IPS-18a (cell line): Measurements from ENCODE around the gene ZNF223.

Source experiments
- H3K27ac ChIP-seq: one replicate; pipeline ENCODE4 v1.5.1; 2013; ENCODE audit warnings: low read length
- H3K27me3 ChIP-seq: one replicate; pipeline ENCODE4 v1.6.1; 2013; ENCODE audit warnings: mild to moderate bottlenecking, low read length; ENCODE audit not compliant: control insufficient read depth, insufficient read depth
- H3K36me3 ChIP-seq: one replicate; pipeline ENCODE4 v1.6.1; 2013; ENCODE audit warnings: low read depth, low read length; ENCODE audit not compliant: control insufficient read depth
- H3K4me1 ChIP-seq: one replicate; pipeline ENCODE4 v1.6.1; 2013; ENCODE audit warnings: low read depth, low read length; ENCODE audit not compliant: control insufficient read depth
- H3K4me3 ChIP-seq: one replicate; pipeline ENCODE4 v1.5.1; 2013; ENCODE audit warnings: low read length
- H3K9ac ChIP-seq: one replicate; pipeline ENCODE4 v1.6.1; 2013; ENCODE audit warnings: mild to moderate bottlenecking, low read length, moderate library complexity
- H3K9me3 ChIP-seq: one replicate; pipeline ENCODE4 v1.6.1; 2013; ENCODE audit warnings: low read depth, low read length; ENCODE audit not compliant: control insufficient read depth

ZNF223 gene

DNA sequence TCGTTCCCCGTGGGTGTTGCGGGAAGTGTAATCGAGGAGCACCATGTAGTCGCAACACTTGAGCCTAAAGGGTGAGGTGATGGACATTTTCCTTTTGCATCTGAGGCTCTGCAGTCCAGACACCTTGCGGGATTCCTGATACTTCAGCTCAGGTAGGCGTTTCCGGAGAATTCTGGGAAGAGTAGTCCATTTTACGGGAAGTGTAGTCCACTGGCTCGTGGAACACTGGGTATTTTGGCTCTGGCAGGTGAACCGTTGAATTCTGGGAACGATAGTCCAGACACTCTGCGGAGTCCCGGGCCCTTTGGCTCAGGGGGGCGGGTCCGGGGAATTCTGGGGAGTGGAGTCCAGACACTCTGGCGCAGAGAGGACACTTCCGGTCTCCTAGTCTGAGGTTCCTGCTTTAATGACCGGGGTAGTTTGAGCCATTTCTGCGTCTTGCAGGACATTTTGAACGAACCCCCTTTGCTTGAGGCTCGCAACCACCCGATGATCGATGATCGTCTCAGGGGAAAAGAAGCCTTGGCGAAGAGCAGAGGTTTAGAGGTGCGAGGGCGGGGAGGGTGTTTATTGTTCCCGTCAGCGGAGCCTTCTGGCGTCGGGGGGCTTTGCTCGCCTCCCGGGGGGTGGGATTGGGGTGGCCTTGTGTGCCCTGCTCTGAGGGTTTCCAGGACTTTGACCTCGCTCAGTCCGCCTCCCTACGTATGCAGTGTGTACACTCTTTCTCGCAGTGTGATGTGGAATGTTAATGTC, at the start of gene ZNF223:
Gene ZNF223 (plus strand): TSS at position 387 of the 753 bp plus-strand sequence. CDS start 3,141 bp downstream, outside the sequence.
- Histone ChIP-seq H3K9me3 (peaks cover 6% of the 10 kb centered on the region), H3K9ac (peak within 1 kb of the TSS; percentile 68), H3K27ac (no peak within 1 kb of the TSS), H3K36me3 (peaks cover 3% of the 10 kb centered on the region), H3K4me3 (peak within 1 kb of the TSS; percentile 80), H3K27me3 (no peaks in the 10 kb centered on the region), H3K4me1 (peaks cover 9% of the 10 kb centered on the region)

DNA sequence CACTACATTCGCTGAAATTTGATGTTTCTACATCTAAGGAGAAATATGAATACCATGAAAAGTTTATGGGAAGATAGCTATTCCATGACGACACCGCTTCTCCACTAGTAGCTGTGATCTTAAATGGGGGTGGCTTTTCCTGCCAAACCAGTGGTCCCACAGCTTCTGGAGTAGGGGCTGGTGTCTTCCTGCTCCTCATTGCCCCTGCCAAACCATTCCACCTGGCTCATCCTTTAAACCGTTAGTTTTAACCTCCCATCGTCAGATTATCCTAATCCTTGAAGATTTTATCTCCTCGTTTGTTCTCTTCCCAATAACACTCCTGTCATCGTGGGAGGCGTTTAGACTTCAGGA, 49.6 kb upstream of the ZNF223 start:
- no peaks in the 10 kb centered on the region for H3K36me3 ChIP-seq
- H3K4me1 ChIP-seq, result peaks cover 3% of the 10 kb centered on the region
- peak overlapping the region; percentile 97 for H3K4me3 ChIP-seq
- peak overlapping the region; percentile 52 for H3K27ac ChIP-seq
- H3K27me3 ChIP-seq, result peaks cover 6% of the 10 kb centered on the region
- H3K9me3 ChIP-seq, result peaks cover 4% of the 10 kb centered on the region
- H3K9ac ChIP-seq, result peak overlapping the region; percentile 65

DNA sequence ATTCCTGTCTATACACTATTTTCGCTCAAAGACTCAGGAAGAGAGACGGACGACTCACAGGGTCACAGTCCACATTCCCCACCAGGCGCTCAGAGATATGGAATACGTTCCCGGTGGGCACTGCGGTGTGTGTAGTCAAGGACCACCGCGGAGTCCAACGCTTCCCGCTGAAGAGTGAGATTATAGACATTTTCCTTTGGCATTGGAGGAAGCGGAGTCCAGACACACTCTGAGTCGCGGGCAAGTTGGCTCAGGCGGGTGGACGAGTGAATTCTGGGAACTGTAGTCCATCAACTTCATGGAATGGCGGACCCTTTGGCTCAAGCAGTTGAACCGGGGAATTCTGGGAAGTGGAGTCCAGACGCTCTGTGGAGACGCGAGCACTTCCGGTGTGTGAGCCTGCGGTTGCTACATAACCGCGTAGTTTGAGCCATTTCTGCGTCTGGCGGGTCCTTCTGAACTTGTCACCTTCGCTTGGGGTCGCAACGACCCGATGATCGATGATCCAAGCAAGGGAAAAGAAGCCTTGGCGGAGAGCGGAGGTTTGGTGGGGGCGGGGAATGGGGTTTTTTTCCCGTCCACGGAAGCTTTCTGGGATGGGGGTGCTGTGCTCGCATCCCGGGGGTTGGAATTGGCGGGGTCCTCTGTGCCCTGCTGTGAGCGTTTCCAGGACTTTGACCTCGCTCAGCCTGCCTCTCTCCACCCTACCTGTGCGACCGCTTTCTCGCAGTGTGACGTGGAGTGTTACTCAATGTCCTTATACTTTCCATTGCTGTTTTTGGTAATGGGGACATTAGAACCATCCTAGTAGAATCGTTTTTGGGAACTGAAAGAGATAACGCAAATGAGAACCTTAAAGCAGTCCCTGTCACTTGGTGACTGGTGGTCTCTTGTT, 49.0 kb upstream of the ZNF223 start, which contains the start of gene ZNF230:
Gene ZNF230 (plus strand): TSS at position 392 of the 895 bp plus-strand sequence. CDS start 4,122 bp downstream, outside the sequence.
- H3K4me1 ChIP-seq, result peaks cover 3% of the 10 kb centered on the region
- H3K9me3 ChIP-seq, result peaks cover 4% of the 10 kb centered on the region
- peak within 1 kb of the TSS; percentile 52 for H3K27ac ChIP-seq
- peaks cover 6% of the 10 kb centered on the region for H3K27me3 ChIP-seq
- peak within 1 kb of the TSS; percentile 97 for H3K4me3 ChIP-seq
- H3K36me3 ChIP-seq, result no peaks in the 10 kb centered on the region
- peak within 1 kb of the TSS; percentile 65 for H3K9ac ChIP-seq

DNA sequence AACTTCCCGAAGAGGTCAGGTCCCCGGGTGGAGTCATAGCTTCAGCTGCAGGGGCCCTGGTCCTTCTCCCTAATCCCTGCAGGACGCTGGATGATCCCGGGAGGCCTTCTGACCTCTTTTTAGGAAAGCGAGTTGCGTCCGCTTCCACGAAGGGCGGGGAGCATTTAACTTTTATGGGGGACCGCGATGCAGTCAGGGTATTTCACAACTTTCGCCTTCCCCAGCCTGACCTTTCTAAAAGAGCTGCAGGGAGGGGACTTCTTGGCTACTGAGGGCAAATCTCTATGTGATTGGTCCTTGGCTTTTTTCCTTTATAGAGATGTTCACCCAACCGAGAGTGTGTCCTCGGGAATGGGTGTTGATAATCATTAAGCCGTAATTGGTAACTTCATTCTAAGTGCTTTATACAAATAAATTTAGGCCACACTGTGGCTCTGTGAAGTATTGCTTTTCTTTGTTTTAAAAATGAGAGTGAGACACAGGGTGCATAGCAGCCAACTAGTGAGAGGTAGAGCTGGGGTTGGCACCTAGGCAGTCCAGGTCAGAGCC, 48.3 kb upstream of the ZNF223 start:
- Histone ChIP-seq H3K27me3 (peaks cover 6% of the 10 kb centered on the region), H3K4me1 (peaks cover 3% of the 10 kb centered on the region), H3K36me3 (peaks cover under 1% of the 10 kb centered on the region), H3K27ac (no peak overlapping the region), H3K4me3 (peak overlapping the region; percentile 97), H3K9ac (no peak overlapping the region), H3K9me3 (peaks cover 4% of the 10 kb centered on the region)

DNA sequence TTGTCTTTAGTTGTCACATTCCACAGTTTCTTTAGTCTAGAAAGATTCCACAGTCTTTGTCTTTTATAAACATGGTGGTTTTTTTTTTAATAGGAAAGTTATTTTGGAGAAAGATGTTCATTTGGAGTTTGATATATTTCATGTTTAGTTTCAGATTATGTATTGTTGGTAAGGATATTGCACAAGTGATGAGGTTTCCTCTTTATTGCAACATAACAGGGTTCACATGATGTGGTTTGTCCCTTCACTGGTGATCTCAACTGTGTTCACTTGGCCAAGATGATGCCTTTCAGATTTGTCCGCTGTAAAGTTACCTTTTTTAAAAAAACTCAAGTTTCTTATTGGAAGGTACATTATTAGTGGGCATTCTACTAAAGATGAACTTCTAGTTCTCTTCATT, 45.9 kb upstream of the ZNF223 start:
- Histone ChIP-seq H3K4me1 (peaks cover 3% of the 10 kb centered on the region), H3K27ac (no peak overlapping the region), H3K27me3 (peaks cover 6% of the 10 kb centered on the region), H3K36me3 (peaks cover 21% of the 10 kb centered on the region), H3K9ac (no peak overlapping the region), H3K9me3 (peaks cover 16% of the 10 kb centered on the region), H3K4me3 (no peak overlapping the region)

DNA sequence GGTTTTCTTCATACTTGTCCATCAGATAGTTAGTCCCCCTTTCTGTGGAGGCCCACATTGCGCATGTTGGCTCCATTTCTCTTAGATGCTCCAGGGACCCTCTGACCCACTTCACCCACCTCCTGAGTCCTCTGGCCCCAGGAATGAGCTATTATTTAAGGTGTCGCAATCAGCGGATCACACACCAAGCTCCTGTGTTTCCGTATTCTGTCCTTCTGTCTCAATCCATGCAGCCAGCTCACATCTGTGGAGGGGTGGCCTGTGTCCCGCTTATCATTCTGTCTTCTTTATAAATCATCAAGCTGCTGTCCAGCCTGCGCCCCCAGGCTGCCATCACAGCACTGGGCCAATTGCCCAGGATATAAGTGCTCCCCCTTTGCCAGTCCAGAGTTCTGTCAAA, 44.4 kb upstream of the ZNF223 start:
- Histone ChIP-seq H3K4me1 (peaks cover 3% of the 10 kb centered on the region), H3K36me3 (peaks cover 24% of the 10 kb centered on the region), H3K9me3 (peaks cover 22% of the 10 kb centered on the region), H3K4me3 (no peak overlapping the region), H3K27ac (no peak overlapping the region), H3K9ac (no peak overlapping the region), H3K27me3 (peaks cover 6% of the 10 kb centered on the region)

DNA sequence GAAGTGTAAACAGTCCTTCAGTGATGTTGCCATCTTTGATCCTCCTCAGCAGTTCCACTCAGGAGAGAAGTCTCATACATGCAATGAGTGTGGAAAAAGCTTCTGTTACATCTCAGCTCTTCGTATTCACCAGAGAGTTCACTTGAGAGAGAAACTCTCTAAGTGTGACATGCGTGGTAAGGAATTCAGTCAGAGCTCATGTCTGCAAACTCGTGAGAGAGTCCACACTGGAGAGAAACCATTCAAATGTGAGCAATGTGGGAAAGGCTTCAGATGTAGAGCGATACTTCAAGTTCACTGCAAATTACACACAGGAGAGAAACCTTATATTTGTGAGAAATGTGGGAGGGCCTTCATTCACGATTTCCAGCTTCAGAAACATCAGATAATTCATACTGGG, 41.4 kb upstream of the ZNF223 start:
- H3K36me3 ChIP-seq, result peaks cover 24% of the 10 kb centered on the region
- H3K9me3 ChIP-seq, result peaks cover 29% of the 10 kb centered on the region
- H3K27me3 ChIP-seq, result no peaks in the 10 kb centered on the region
- no peak overlapping the region for H3K9ac ChIP-seq
- H3K4me1 ChIP-seq, result no peaks in the 10 kb centered on the region
- H3K27ac ChIP-seq, result no peak overlapping the region
- no peak overlapping the region for H3K4me3 ChIP-seq

DNA sequence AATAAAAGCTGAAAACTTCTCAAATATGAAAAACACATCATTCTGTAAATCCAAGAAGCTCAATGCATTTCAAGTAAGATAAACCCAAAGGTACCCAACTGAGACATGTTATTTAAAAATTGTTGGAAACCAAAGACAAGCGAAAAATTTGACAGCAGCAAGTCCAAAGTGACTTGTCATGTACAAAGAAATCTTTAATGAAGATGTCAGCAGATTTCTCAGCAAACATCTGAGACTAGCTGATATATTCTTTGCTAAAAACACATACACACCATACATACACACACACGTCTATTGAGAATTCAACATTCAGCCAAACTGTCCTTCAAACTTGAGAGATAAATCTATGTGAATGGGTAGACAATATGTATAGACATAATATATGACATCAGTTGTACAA, 32.3 kb upstream of the ZNF223 start:
- peaks cover 23% of the 10 kb centered on the region for H3K9me3 ChIP-seq
- no peak overlapping the region for H3K27ac ChIP-seq
- no peaks in the 10 kb centered on the region for H3K4me1 ChIP-seq
- H3K36me3 ChIP-seq, result no peaks in the 10 kb centered on the region
- H3K4me3 ChIP-seq, result no peak overlapping the region
- H3K9ac ChIP-seq, result no peak overlapping the region
- H3K27me3 ChIP-seq, result no peaks in the 10 kb centered on the region

DNA sequence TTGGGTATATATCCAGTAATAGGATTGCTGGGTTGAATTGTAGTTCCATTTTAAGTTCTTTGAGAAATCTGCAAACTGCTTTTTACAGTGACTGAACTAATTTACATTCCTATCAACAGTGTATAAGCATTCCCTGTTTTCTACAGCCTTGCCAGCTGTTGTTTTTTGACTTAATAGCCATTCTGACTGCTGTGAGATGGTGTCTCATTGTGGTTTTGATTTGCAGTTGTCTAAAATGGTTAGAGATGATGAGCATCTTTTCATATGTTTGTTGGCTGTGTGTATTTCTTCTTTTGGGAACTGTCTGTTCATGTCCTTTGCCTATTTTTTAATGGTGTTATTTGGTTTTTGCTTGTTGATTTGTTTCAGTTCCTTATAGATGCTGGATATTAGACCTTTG, 30.6 kb upstream of the ZNF223 start:
- Histone ChIP-seq H3K9me3 (peaks cover 22% of the 10 kb centered on the region), H3K9ac (no peak overlapping the region), H3K4me3 (no peak overlapping the region)

DNA sequence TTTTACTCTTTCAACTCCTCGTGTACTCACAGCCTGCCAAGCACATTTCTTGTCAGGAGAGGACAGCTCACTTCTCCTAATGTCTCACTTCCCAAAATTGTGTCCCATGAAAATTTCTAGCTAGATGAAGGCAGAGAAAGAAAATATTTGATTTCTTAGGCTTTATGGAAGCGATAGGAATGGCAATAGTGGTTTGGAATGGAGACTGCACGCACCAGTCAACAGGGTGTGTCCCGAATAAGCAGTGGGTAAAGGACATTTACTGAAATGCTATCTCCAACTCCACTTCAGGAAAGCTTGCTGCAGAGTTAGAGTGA, 27.0 kb upstream of the ZNF223 start:
- peak overlapping the region; percentile 59 for H3K27ac ChIP-seq
- H3K9me3 ChIP-seq, result peaks cover 13% of the 10 kb centered on the region
- H3K27me3 ChIP-seq, result no peaks in the 10 kb centered on the region
- peaks cover 4% of the 10 kb centered on the region for H3K4me1 ChIP-seq
- peak overlapping the region; percentile 59 for H3K9ac ChIP-seq
- peaks cover 24% of the 10 kb centered on the region for H3K36me3 ChIP-seq
- H3K4me3 ChIP-seq, result peak overlapping the region; percentile 95

More for the DNA sequence above, 30.6 kb upstream of the ZNF223 start:
- Histone ChIP-seq H3K27ac (no peak overlapping the region), H3K36me3 (no peaks in the 10 kb centered on the region), H3K27me3 (no peaks in the 10 kb centered on the region), H3K4me1 (peaks cover 4% of the 10 kb centered on the region)

DNA sequence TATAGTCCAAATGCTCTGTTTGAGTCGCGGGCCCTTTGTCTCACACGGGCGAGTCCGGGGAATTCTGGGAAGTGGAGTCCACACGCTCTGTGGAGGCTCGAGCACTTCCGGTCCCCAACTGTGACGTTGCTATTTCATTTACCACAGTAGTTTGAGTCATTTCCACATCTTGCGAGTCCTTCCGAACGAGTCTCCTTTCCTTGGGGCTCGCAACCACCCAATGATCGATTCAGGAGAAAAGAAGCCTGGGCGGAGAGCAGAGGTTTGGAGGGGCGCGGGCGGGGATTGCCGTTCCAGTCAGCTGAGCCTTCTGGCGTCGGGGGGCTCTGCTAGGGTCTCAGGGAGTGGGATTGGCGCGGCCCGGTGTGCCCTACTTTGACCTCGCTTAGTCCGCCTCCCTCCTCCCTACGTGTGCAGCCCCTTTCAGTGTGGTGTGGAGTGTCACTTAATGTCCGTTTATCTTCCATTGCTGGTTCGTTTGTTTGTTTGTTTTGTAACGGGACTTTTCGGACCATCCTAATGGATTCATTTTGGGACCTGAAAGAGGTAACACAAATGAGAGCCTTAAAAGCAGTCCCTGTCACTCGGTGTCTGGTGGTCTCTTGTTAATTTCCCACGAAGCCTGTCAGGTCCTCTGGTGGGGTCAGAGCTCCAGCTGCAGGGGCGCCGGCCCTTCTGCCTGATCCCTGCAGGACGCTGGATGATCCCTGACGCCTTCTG, 26.5 kb upstream of the ZNF223 start, which contains the start of gene ZNF222:
Gene ZNF222 (plus strand): TSS at position 163 of the 720 bp plus-strand sequence. CDS start 58 bp downstream, at position 221.
- peak within 1 kb of the TSS; percentile 59 for H3K27ac ChIP-seq

More for the DNA sequence above, 26.5 kb upstream of the ZNF223 start, which contains the start of gene ZNF222:
- H3K9ac ChIP-seq, result peak within 1 kb of the TSS; percentile 59
- H3K36me3 ChIP-seq, result peaks cover 27% of the 10 kb centered on the region
- peaks cover 4% of the 10 kb centered on the region for H3K4me1 ChIP-seq
- peaks cover 11% of the 10 kb centered on the region for H3K9me3 ChIP-seq
- H3K4me3 ChIP-seq, result peak within 1 kb of the TSS; percentile 95
- H3K27me3 ChIP-seq, result no peaks in the 10 kb centered on the region
